ENCODE data around the gene SERPINI2. TPM values are rescaled to one million over a fixed set of nuclear protein-coding genes. Genes with fewer than 3 reads are reported as not detected.

The SERPINI2 gene
- total and polyA plus RNA-seq, 2 donors (not counting 1 experiment from before 2014, with no cell fraction given) = not detected

DNA sequence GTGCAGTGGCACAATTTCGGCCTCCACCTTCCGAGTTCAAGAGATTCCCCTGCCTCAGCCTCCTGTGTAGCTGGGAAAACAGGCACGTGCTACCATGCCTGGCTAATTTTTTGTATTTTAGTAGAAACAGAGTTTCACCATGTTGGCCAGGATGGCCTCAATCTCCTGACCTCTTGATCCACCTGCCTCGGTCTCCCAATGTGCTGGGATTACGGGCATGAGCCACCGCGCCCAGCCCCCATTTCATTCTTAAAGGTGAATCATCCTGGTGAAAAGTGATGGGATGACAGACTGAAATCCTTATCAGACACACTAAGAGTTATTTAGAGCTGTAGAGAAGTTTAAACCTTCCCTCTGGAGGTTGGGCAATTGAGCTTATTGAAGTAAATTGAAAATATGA is 24.1 kb upstream of the SERPINI2 start:
- Histone ChIP-seq H3K36me3 (ENCODE audit: control insufficient read depth, insufficient read depth, low read length) (no peaks in the 10 kb centered on the region), H3K4me2 (ENCODE audit: extremely low read depth, insufficient read depth, low read length) (no peak overlapping the region), H3K9ac (ENCODE audit: insufficient read depth, low read length) (no peak overlapping the region), H3K4me1 (ENCODE audit: control insufficient read depth, extremely low read depth, insufficient read depth, low read length) (no peaks in the 10 kb centered on the region), H4K20me1 (ENCODE audit: control insufficient read depth, extremely low read depth, insufficient read depth, low read length) (no peaks in the 10 kb centered on the region), H2AFZ (ENCODE audit: low read length) (no peak overlapping the region), H3K4me3 (replicated peaks in 1 of 4; ENCODE audit: control extremely low read depth in 1 of 4, insufficient read depth in 1 of 4, low read depth in 3 of 4, low read length in 4 of 4) (no peak overlapping the region), H3K9me3 (ENCODE audit: control insufficient read depth, insufficient read depth, low read depth, low read length) (no peaks in the 10 kb centered on the region), H3K27ac (ENCODE audit: insufficient read depth, low read length) (no peak overlapping the region), H3K27me3 (ENCODE audit: control insufficient read depth, insufficient read depth, low read length) (no peaks in the 10 kb centered on the region), H3K79me2 (ENCODE audit: control insufficient read depth, insufficient read depth, low read length) (no peaks in the 10 kb centered on the region)
- TF ChIP-seq, protein P1, sequence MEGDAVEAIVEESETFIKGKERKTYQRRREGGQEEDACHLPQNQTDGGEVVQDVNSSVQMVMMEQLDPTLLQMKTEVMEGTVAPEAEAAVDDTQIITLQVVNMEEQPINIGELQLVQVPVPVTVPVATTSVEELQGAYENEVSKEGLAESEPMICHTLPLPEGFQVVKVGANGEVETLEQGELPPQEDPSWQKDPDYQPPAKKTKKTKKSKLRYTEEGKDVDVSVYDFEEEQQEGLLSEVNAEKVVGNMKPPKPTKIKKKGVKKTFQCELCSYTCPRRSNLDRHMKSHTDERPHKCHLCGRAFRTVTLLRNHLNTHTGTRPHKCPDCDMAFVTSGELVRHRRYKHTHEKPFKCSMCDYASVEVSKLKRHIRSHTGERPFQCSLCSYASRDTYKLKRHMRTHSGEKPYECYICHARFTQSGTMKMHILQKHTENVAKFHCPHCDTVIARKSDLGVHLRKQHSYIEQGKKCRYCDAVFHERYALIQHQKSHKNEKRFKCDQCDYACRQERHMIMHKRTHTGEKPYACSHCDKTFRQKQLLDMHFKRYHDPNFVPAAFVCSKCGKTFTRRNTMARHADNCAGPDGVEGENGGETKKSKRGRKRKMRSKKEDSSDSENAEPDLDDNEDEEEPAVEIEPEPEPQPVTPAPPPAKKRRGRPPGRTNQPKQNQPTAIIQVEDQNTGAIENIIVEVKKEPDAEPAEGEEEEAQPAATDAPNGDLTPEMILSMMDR (conservative IDR thresholded peaks at IDR 0.05 in 1 of 2, IDR thresholded peaks at IDR 0.05 in 1 of 2; ENCODE audit: low read depth in 1 of 2, low read length in 2 of 2) = no peak
- no peak for TF ChIP-seq EZH2 (IDR thresholded peaks at IDR 0.05; ENCODE audit: low read length, missing control alignments)
- no peak for DNase-seq (ENCODE audit: low read depth in 2 of 2)

GRCh38 chr3:167493244-167493643 is 19.4 kb upstream of the SERPINI2 start:
- Histone ChIP-seq H3K79me2 (ENCODE audit: control insufficient read depth, insufficient read depth, low read length) (no peaks in the 10 kb centered on the region), H3K4me2 (ENCODE audit: extremely low read depth, insufficient read depth, low read length) (no peak overlapping the region), H3K4me3 (replicated peaks in 1 of 4; ENCODE audit: control extremely low read depth in 1 of 4, insufficient read depth in 1 of 4, low read depth in 3 of 4, low read length in 4 of 4) (no peak overlapping the region), H3K9ac (ENCODE audit: insufficient read depth, low read length) (no peak overlapping the region), H3K27me3 (ENCODE audit: control insufficient read depth, insufficient read depth, low read length) (no peaks in the 10 kb centered on the region), H3K36me3 (ENCODE audit: control insufficient read depth, insufficient read depth, low read length) (no peaks in the 10 kb centered on the region), H4K20me1 (ENCODE audit: control insufficient read depth, extremely low read depth, insufficient read depth, low read length) (no peaks in the 10 kb centered on the region), H2AFZ (ENCODE audit: low read length) (no peak overlapping the region), H3K9me3 (ENCODE audit: control insufficient read depth, insufficient read depth, low read depth, low read length) (no peaks in the 10 kb centered on the region), H3K27ac (ENCODE audit: insufficient read depth, low read length) (no peak overlapping the region), H3K4me1 (ENCODE audit: control insufficient read depth, extremely low read depth, insufficient read depth, low read length) (no peaks in the 10 kb centered on the region)
- TF ChIP-seq EZH2 (IDR thresholded peaks at IDR 0.05; ENCODE audit: low read length, missing control alignments) = no peak
- TF ChIP-seq, protein P1 (conservative IDR thresholded peaks at IDR 0.05 in 1 of 2, IDR thresholded peaks at IDR 0.05 in 1 of 2; ENCODE audit: low read depth in 1 of 2, low read length in 2 of 2) = no peak
- no peak for DNase-seq (ENCODE audit: low read depth in 2 of 2)

DNA sequence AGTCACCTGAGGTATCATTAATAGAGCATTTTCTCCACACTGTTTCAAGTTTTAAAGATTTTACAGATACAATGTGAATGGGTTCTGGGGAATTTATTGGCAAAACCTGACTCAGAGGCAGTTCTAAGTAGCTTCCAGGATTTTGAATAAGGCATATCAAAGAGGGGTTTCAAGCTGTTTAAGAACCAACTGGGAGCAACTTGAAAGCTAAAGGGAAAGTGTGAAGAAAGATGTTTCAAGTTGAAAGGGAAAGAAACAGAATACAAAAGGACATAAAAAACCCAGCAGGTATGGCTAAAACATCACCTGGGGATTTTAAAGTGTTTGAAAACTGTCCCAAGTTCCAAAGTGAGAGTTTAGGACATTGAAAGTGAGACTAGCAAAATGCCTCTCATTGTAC is 17.8 kb upstream of the SERPINI2 start:
- Histone ChIP-seq H3K27ac (ENCODE audit: insufficient read depth, low read length) (no peak overlapping the region), H3K9ac (ENCODE audit: insufficient read depth, low read length) (no peak overlapping the region), H3K4me1 (ENCODE audit: control insufficient read depth, extremely low read depth, insufficient read depth, low read length) (no peaks in the 10 kb centered on the region), H3K4me2 (ENCODE audit: extremely low read depth, insufficient read depth, low read length) (no peak overlapping the region), H3K9me3 (ENCODE audit: control insufficient read depth, insufficient read depth, low read depth, low read length) (no peaks in the 10 kb centered on the region), H4K20me1 (ENCODE audit: control insufficient read depth, extremely low read depth, insufficient read depth, low read length) (no peaks in the 10 kb centered on the region), H3K27me3 (ENCODE audit: control insufficient read depth, insufficient read depth, low read length) (no peaks in the 10 kb centered on the region), H3K36me3 (ENCODE audit: control insufficient read depth, insufficient read depth, low read length) (no peaks in the 10 kb centered on the region), H2AFZ (ENCODE audit: low read length) (no peak overlapping the region), H3K79me2 (ENCODE audit: control insufficient read depth, insufficient read depth, low read length) (no peaks in the 10 kb centered on the region), H3K4me3 (replicated peaks in 1 of 4; ENCODE audit: control extremely low read depth in 1 of 4, insufficient read depth in 1 of 4, low read depth in 3 of 4, low read length in 4 of 4) (no peak overlapping the region)
- no peak for DNase-seq (ENCODE audit: low read depth in 2 of 2)
- TF ChIP-seq EZH2 (IDR thresholded peaks at IDR 0.05; ENCODE audit: low read length, missing control alignments) = no peak
- TF ChIP-seq, protein P1 (conservative IDR thresholded peaks at IDR 0.05 in 1 of 2, IDR thresholded peaks at IDR 0.05 in 1 of 2; ENCODE audit: low read depth in 1 of 2, low read length in 2 of 2) = no peak

Data from fibroblast of lung (primary cell).